ENCODE measurements around the gene HCFC1.

Gene HCFC1

GRCh38 chrX:153941336-153942252, 30.0 kb downstream of the HCFC1 start:
- Histone ChIP-seq H3K4me1 (ENCODE audit: control insufficient read depth in 1 of 2, insufficient read depth in 1 of 2, low read depth in 1 of 2, low read length in 1 of 2) (peaks cover 24 to 26% of the 10 kb centered on the region in 2 experiments), H3K27ac (peak overlapping the region; percentile 42), H3K36me3 (peaks cover 17% of the 10 kb centered on the region), H3K27me3 (no peaks in the 10 kb centered on the region), H3K9me3 (no peaks in the 10 kb centered on the region), H3K4me3 (ENCODE audit: low read depth in 1 of 2, low read length in 1 of 2) (no peak overlapping the region)
- no peak for TF ChIP-seq CTCF (IDR thresholded peaks at IDR 0.05)

DNA sequence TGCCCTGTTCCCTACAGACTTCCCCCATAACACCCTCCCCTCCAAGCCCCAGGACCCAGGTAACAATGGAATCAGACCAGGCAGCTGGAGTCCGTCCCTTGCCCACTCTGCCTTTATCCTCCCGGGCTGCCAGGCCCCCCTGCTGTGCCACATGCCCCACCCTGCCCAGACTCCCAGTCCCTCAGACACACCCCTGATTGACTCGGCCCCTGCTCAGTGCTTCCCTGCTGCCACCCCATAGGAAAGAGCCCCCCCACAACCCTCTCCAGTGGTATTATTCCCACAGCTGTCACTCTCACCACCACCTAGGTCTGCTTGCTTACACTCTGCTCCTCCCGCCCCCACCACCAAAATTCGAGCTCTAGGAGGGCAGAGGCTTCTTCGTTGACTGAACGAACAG, 32.0 kb downstream of the HCFC1 start:
- Histone ChIP-seq H3K36me3 (peaks cover 17% of the 10 kb centered on the region), H3K4me3 (ENCODE audit: low read depth in 1 of 2, low read length in 1 of 2) (no peak overlapping the region), H3K27me3 (no peaks in the 10 kb centered on the region), H3K4me1 (ENCODE audit: control insufficient read depth in 1 of 2, insufficient read depth in 1 of 2, low read depth in 1 of 2, low read length in 1 of 2) (peaks cover 20 to 25% of the 10 kb centered on the region in 2 experiments), H3K27ac (no peak overlapping the region), H3K9me3 (no peaks in the 10 kb centered on the region)
- no peak for TF ChIP-seq CTCF (IDR thresholded peaks at IDR 0.05)

GRCh38 chrX:153938226-153938786, 33.3 kb downstream of the HCFC1 start:
- peaks cover 23 to 24% of the 10 kb centered on the region in 2 experiments for H3K4me1 ChIP-seq (ENCODE audit: control insufficient read depth in 1 of 2, insufficient read depth in 1 of 2, low read depth in 1 of 2, low read length in 1 of 2)
- no peak overlapping the region for H3K27ac ChIP-seq
- no peaks in the 10 kb centered on the region for H3K27me3 ChIP-seq
- no peak for TF ChIP-seq CTCF (IDR thresholded peaks at IDR 0.05)
- no peak overlapping the region for H3K4me3 ChIP-seq (ENCODE audit: low read depth in 1 of 2, low read length in 1 of 2)
- no peaks in the 10 kb centered on the region for H3K9me3 ChIP-seq
- peaks cover 17% of the 10 kb centered on the region for H3K36me3 ChIP-seq

GRCh38 chrX:153937056-153937455, 34.6 kb downstream of the HCFC1 start:
- no peak for TF ChIP-seq CTCF (IDR thresholded peaks at IDR 0.05)
- H3K9me3 ChIP-seq, result no peaks in the 10 kb centered on the region

DNA sequence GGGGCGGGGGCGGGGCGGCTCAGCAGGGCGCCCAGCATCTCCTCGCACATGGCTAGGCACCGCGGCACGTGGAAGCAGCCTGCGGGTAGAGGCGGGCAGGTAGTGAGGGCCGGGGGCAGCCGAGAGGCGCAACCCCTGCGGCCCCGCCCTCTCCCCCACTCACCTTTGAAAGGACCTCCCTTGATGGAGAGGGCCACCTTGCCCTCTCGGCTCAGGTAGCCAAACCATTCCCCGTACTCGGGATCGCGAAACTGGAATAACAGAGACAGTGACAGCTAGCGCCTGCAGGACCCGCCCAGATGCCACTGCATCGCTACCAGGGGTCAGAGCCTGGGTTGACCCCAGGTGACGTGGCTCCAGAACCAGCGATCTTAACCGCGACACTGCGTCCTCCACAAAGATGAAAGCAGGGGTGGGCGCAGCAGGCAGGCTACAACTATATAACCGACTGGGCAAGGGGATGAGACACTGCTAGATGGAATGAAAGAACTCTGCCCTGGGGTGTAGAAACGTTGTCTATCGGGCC, 36.2 kb downstream of the HCFC1 start:
- Histone ChIP-seq H3K9me3 (no peaks in the 10 kb centered on the region), H3K27ac (peak overlapping the region; percentile 78), H3K27me3 (no peaks in the 10 kb centered on the region), H3K4me3 (ENCODE audit: low read depth in 1 of 2, low read length in 1 of 2) (peak overlapping the region; percentile 38 to 60), H3K36me3 (peaks cover 28% of the 10 kb centered on the region), H3K4me1 (ENCODE audit: control insufficient read depth in 1 of 2, insufficient read depth in 1 of 2, low read depth in 1 of 2, low read length in 1 of 2) (peaks cover 10 to 14% of the 10 kb centered on the region in 2 experiments)
- no peak for TF ChIP-seq CTCF (IDR thresholded peaks at IDR 0.05)

More at GRCh38 chrX:153937056-153937455, 34.6 kb downstream of the HCFC1 start:
- H3K4me1 ChIP-seq (ENCODE audit: control insufficient read depth in 1 of 2, insufficient read depth in 1 of 2, low read depth in 1 of 2, low read length in 1 of 2), result peaks cover 20 to 22% of the 10 kb centered on the region in 2 experiments
- H3K36me3 ChIP-seq, result peaks cover 19% of the 10 kb centered on the region
- H3K4me3 ChIP-seq (ENCODE audit: low read depth in 1 of 2, low read length in 1 of 2), result no peak overlapping the region
- H3K27me3 ChIP-seq, result no peaks in the 10 kb centered on the region
- H3K27ac ChIP-seq, result no peak overlapping the region
